CD14-positive monocyte (primary cell): ENCODE data around the gene GALNT18. TPM values are rescaled to one million over a fixed set of nuclear protein-coding genes. Genes with fewer than 3 reads are reported as not detected.

ENCODE experiments used
- DNase-seq, 3 donors: peaks; one replicate each; pipeline ENCODE4 v3.0.0-alpha.2; 2011 to 2022
- H2AFZ ChIP-seq: 2 replicates; pipeline ENCODE4 v1.6.0; 2012; ENCODE audit warnings: mild to moderate bottlenecking, low read depth, low read length, inconsistent platforms; ENCODE audit not compliant: insufficient read depth, poor library complexity, severe bottlenecking
- H3K27ac ChIP-seq, 2 donors: 1 replicate in 1 of 2; 2 replicates in 1 of 2; pipeline ENCODE4 v1.5.1; 2012 to 2013; ENCODE audit warnings: low read length in 2 of 2, control low read depth in 1 of 2, inconsistent platforms in 1 of 2, low read depth in 1 of 2, mild to moderate bottlenecking in 1 of 2
- H3K27me3 ChIP-seq, 2 donors: one replicate each; pipeline versions ENCODE4 v1.6.0 to v1.6.1; 2011 to 2013; ENCODE audit warnings: low read length in 2 of 2; ENCODE audit not compliant: control insufficient read depth in 2 of 2, insufficient read depth in 2 of 2
- H3K36me3 ChIP-seq, 2 donors: replicated peaks in 1 of 2; 1 replicate in 1 of 2; 2 replicates in 1 of 2; pipeline versions ENCODE4 v1.5.1 to v1.6.1; 2012 to 2013; ENCODE audit warnings: low read length in 2 of 2, control low read depth in 1 of 2, inconsistent platforms in 1 of 2, mild to moderate bottlenecking in 1 of 2; ENCODE audit not compliant: insufficient read depth in 2 of 2, control insufficient read depth in 1 of 2
- H3K4me1 ChIP-seq, 2 donors: 1 replicate in 1 of 2; 2 replicates in 1 of 2; pipeline versions ENCODE4 v1.5.1 to v1.6.1; 2012 to 2013; ENCODE audit warnings: low read length in 2 of 2, control low read depth in 1 of 2, inconsistent platforms in 1 of 2, mild to moderate bottlenecking in 1 of 2, moderate library complexity in 1 of 2; ENCODE audit not compliant: insufficient read depth in 2 of 2, control insufficient read depth in 1 of 2
- H3K4me2 ChIP-seq: replicated peaks from 2 replicates; pipeline ENCODE3; 2012; ENCODE audit warnings: low read length, moderate library complexity, mild to moderate bottlenecking; ENCODE audit not compliant: poor library complexity, severe bottlenecking; ENCODE audit errors: extremely low read depth
- H3K4me3 ChIP-seq, 3 experiments: fragments of 200-600 bp in 1 of 3; sonication (generic) in 1 of 3; replicated peaks in 1 of 3; 1 replicate in 2 of 3; 2 replicates in 1 of 3; pipeline ENCODE4 v1.5.1; 2011 to 2013; ENCODE audit warnings: low read length in 3 of 3, mild to moderate bottlenecking in 3 of 3, control low read depth in 2 of 3, low read depth in 2 of 3, inconsistent platforms in 1 of 3, moderate library complexity in 1 of 3
- H3K79me2 ChIP-seq: 2 replicates; pipeline ENCODE4 v1.6.0; 2012; ENCODE audit warnings: mild to moderate bottlenecking, control low read depth, inconsistent platforms, low read length, moderate library complexity; ENCODE audit not compliant: insufficient read depth
- H3K9ac ChIP-seq: 2 replicates; pipeline ENCODE4 v1.6.0; 2017; ENCODE audit warnings: low read length, mild to moderate bottlenecking; ENCODE audit not compliant: insufficient read depth, poor library complexity, severe bottlenecking
- H3K9me3 ChIP-seq, 2 donors: replicated peaks in 1 of 2; 1 replicate in 1 of 2; 2 replicates in 1 of 2; pipeline versions ENCODE4 v1.5.1 to v1.6.1; 2012 to 2013; ENCODE audit warnings: low read length in 2 of 2, control low read depth in 1 of 2; ENCODE audit not compliant: control insufficient read depth in 1 of 2, insufficient read depth in 1 of 2
- H4K20me1 ChIP-seq: 2 replicates; pipeline ENCODE4 v1.6.0; 2012; ENCODE audit warnings: mild to moderate bottlenecking, low read length, control low read depth, moderate library complexity; ENCODE audit not compliant: insufficient read depth
- H3K27ac Mint-ChIP-seq, 7 donors: one replicate each; pipeline ENCODE4 v1.8.0; 2020; ENCODE audit warnings: mild to moderate bottlenecking in 7 of 7, mixed read lengths in 7 of 7, moderate library complexity in 6 of 7, inconsistent platforms in 2 of 7
- H3K27me3 Mint-ChIP-seq, 3 donors: one replicate each; pipeline ENCODE4 v1.8.0; 2021 to 2022; ENCODE audit warnings: low read depth in 3 of 3, mild to moderate bottlenecking in 3 of 3, mixed read lengths in 3 of 3, moderate library complexity in 3 of 3, inconsistent platforms in 1 of 3
- H3K36me3 Mint-ChIP-seq, 2 donors: one replicate each; pipeline ENCODE4 v1.8.0; 2020; ENCODE audit warnings: mixed read lengths in 2 of 2, inconsistent platforms in 1 of 2, mild to moderate bottlenecking in 1 of 2
- H3K4me1 Mint-ChIP-seq: one replicate; pipeline ENCODE4 v1.8.0; 2020; ENCODE audit warnings: mild to moderate bottlenecking, mixed read lengths
- H3K4me3 Mint-ChIP-seq, 2 donors: one replicate each; pipeline ENCODE4 v1.8.0; 2020; ENCODE audit warnings: mild to moderate bottlenecking in 2 of 2, mixed read lengths in 2 of 2, moderate library complexity in 1 of 2
- H3K9me3 Mint-ChIP-seq, 7 donors: one replicate each; pipeline ENCODE4 v1.8.0; 2020 to 2022; ENCODE audit warnings: mixed read lengths in 7 of 7, mild to moderate bottlenecking in 6 of 7, moderate library complexity in 6 of 7, inconsistent platforms in 2 of 7
- CTCF ChIP-seq: fragments of 200-600 bp; IDR thresholded peaks from one replicate; pipeline ENCODE4 v1.8.0; 2022; ENCODE audit warnings: antibody characterized with exemption, mild to moderate bottlenecking
- WGBS: methylation state at CpG from one replicate; pipeline ENCODE4 v1.1.5; 2013; ENCODE audit warnings: missing lambda C conversion rate; ENCODE audit not compliant: insufficient coverage; 5-methylcytosine and 5-hydroxymethylcytosine counted together
- intact Hi-C, 2 donors: fragments of 100-400 bp; cut with micrococcal nuclease; formaldehyde crosslinking; loops; one replicate each; pipeline versions ENCODE4 v1.15.0 to v1.15.1; 2023
- polyA plus RNA-seq, 3 donors: library from polyadenylated mRNA; depleted of rRNA in 1 of 3; unstranded in 2 of 3; stranded (reverse) in 1 of 3; fragments of 300-500 nt in 2 of 3; fragments of >200 nt in 1 of 3; fragmentation: Illumina TruSeq in 2 of 3; gene quantifications; 1 replicate in 2 of 3; 2 replicates in 1 of 3; pipeline ENCODE4 v1.2.3, GENCODE V29; 2012 to 2021

Gene GALNT18
- polyA plus RNA-seq, 3 donors: not detected

- no peaks in the 10 kb centered on the region for H3K79me2 ChIP-seq
- no peaks in the 10 kb centered on the region for H4K20me1 ChIP-seq
- H3K27me3 ChIP-seq: no peaks in the 10 kb centered on the region
- H3K4me3 Mint-ChIP-seq: no peak overlapping the region
- H3K4me2 ChIP-seq: no peak overlapping the region
- no peaks in the 10 kb centered on the region for H3K9me3 ChIP-seq
- no peak for DNase-seq
- H3K36me3 Mint-ChIP-seq: no peaks in the 10 kb centered on the region
- H3K9ac ChIP-seq: no peak overlapping the region
- peaks cover 0 to 5% (median 0%) of the 10 kb centered on the region in 7 donors for H3K9me3 Mint-ChIP-seq
- intact Hi-C loops: no loop called here
- H3K4me3 ChIP-seq: no peak overlapping the region
- H3K36me3 ChIP-seq: no peaks in the 10 kb centered on the region
- no peak overlapping the region for H3K27ac Mint-ChIP-seq
- no peak overlapping the region for H3K27ac ChIP-seq
- WGBS: 95% methylated on average over 2 of the region's 2 CpGs
- H2AFZ ChIP-seq: no peak overlapping the region
- peaks cover 0 to 3% (median 0%) of the 10 kb centered on the region in 3 donors for H3K27me3 Mint-ChIP-seq
- H3K4me1 Mint-ChIP-seq: no peaks in the 10 kb centered on the region
- no peaks in the 10 kb centered on the region for H3K4me1 ChIP-seq
- TF ChIP-seq CTCF: no peak
Observed at GRCh38 chr11:11533057-11533456, 88.7 kb downstream of the GALNT18 start.

- Histone ChIP-seq H3K4me3 (no peak overlapping the region), H3K36me3 (no peaks in the 10 kb centered on the region), H3K27ac (no peak overlapping the region), H3K9me3 (no peaks in the 10 kb centered on the region), H4K20me1 (no peaks in the 10 kb centered on the region), H3K4me1 (no peaks in the 10 kb centered on the region), H3K27me3 (no peaks in the 10 kb centered on the region), H3K4me2 (no peak overlapping the region), H3K79me2 (no peaks in the 10 kb centered on the region), H2AFZ (no peak overlapping the region), H3K9ac (no peak overlapping the region)
- Mint-ChIP-seq H3K27me3 (peaks cover 0 to 3% (median 0%) of the 10 kb centered on the region in 3 donors), H3K36me3 (no peaks in the 10 kb centered on the region), H3K27ac (no peak overlapping the region), H3K9me3 (peaks cover 0 to 5% (median 0%) of the 10 kb centered on the region in 7 donors), H3K4me3 (no peak overlapping the region), H3K4me1 (no peaks in the 10 kb centered on the region)
- DNase-seq: no peak
- intact Hi-C loops: no loop called here
- 89% methylated on average over 2 of the region's 2 CpGs for WGBS
- no peak for TF ChIP-seq CTCF
Observed at GRCh38 chr11:11532574-11532973, 89.2 kb downstream of the GALNT18 start.
